NCI-H2029 treated with DMSO at 0.1 percent for 48 hours (cell line): ENCODE results near the gene SIMC1.

Experiments
- DNase-seq: peaks from one replicate; lab custom pipeline; 2025; lab: John Stamatoyannopoulos, UW

Gene SIMC1

DNA sequence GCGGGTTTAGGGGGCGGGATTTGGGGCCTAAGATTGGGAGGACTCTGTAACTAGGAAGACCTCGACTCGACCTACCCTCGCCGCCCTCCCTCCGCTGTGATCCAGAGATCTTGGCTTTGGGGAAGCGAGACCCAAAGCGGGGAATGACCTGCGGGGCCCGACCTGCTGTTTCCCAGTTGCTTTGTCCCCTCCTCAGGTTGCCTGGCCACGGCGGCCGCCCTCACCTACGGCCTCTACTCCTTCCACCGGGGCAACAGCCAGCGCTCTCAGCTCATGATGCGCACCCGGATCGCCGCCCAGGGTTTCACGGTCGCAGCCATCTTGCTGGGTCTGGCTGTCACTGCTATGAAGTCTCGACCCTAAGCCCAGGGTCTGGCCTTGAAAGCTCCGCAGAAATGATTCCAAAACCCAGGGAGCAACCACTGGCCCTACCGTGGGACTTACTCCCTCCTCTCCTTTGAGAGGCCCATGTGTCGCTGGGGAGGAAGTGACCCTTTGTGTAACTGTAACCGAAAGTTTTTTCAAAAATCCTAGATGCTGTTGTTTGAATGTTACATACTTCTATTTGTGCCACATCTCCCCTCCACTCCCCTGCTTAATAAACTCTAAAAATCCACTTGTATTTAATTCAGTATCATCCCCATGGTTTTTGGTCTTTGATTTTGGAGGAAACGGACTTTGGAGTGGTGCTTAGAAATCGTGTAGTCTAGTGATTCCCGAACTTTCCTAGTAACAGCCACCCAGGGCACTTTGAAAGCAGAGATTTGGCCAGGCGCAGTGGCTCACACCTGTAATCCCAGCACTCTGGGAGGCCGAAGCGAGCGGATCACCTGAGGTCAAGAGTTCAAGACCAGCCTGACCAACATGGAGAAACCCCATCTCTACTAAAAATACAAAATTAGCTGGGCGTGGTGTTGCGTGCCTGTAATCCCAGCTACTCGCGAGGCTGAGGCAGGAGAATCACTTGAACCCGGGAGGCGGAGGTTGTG is 151.2 kb downstream of the SIMC1 start:
- no peak for DNase-seq

DNA sequence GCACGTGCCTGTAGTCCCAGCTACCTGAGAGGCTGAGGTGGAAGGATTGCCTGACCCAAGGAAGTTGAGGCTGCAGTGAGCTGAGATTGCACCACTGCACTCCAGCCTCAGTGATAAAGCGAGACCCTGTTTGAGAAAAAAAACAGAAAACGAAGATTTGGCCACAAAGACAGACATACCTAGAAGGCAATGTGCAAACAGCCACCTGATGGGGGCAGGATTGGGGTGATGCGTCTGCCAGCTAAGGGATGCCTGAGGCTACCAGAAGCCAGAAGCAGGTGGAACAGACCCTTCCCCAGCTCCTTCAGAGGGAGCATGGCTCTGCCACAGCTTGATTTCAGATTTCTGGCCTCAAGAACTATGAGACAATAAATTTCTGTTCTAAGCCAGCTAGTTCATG is 153.3 kb downstream of the SIMC1 start:
- no peak for DNase-seq

DNA sequence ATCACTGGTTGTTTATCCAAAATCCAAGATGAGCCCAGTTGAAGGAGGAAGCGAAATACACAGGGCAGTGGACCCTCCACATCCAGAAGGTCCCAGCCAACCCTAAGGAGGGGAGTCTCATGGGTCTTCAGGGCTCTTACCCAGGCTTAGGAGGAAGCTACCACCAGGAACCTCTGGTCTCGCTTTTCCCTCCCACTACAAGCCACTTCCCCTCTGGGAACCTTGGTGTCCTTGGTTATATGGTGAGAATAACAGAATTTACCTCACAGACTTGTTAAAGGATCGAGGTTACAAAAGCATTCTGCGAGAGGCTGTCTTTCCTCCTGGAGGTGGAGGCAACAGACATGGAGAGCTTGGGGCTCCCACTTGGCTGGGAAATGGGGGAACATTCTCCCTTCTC is 153.8 kb downstream of the SIMC1 start:
- no peak for DNase-seq

DNA sequence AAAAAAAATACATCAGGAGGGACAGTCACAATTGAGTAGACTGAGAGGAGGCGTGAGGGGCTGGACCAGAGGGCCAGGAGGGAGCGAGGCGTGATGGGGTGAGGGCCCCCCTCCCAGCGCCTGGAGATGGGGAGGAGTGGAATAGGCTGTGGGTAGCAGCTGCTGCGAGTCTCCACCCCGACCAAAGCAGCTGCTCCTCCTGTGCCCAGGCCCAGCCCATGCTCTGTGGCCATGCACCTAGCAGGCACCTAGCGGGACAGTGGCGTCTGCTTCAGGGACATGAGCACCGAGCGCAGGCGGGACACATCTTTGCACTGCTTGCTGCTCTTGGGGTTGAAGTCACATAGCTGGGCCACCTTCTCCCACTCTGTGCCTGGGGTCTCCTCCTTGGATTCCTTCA is 154.3 kb downstream of the SIMC1 start:
- no peak for DNase-seq

DNA sequence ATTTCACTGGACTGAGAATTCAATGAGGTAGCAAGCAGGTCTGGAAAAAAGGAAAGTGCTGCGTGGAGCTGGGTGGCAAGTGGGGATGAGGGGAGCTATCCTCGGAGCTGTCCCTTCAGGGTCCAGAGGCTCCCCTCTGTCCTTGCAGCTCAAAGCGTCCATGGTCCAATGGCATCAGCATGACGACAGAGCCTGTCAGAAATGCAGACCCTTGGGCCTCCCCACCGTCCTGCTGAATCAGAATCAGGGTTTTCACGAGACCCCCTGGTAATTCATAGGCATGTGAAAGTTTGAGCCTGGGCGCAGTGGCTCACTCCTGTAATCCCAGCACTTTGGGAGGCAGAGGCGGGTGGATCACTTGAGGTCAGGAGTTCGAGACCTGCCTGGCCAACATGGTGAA is 155.9 kb downstream of the SIMC1 start:
- DNase-seq, result no peak

DNA sequence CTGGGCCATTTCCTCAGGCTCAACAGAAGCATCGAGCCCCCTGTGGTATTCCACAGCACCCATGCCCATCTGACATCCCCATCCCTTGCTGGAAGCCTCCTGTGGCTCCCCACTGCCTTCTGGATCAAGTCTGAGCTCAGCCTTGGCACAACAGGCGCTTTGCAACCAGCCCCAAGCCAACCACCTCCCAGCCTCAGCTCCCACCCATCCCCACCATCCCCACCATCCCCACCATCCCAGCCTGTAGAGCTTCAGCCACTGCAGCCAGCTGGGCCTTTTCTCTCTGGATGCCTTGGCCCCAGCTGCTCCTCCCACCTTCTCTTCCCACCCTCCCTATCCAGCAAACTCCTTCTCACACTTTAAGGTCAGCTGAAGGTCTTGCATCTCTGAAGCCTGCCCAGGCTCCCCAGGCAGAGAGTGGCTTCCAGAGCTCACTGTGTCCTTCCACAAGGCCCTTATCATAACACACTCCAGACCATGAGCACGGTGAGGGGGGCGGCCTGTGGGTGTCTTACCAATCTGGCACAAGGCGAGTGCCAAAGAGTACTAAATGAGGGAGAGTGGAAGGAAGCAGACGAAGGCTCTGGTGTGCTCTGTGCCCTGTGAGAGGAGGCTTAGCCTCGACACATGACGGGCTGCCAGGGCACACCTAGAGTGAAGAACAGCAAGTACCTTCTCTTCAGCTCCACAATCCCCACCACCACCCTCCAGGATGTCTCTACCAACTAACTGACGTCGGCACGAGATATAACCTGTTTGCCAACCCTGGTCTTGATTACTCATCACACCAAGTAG is 156.9 kb downstream of the SIMC1 start:
- DNase-seq, result no peak
